SH-SY5Y (cell line): Measurements from ENCODE around the gene OR5I1.

ENCODE experiments used
- GATA2 ChIP-seq: IDR thresholded peaks from 2 replicates; pipeline ENCODE4 v1.6.1; 2011; ENCODE audit warnings: mild to moderate bottlenecking, low read depth, low read length
- GATA3 ChIP-seq: IDR thresholded peaks from 2 replicates; pipeline ENCODE4 v1.6.1; 2011; ENCODE audit warnings: low read depth, mild to moderate bottlenecking, low read length, moderate library complexity

The OR5I1 gene

DNA sequence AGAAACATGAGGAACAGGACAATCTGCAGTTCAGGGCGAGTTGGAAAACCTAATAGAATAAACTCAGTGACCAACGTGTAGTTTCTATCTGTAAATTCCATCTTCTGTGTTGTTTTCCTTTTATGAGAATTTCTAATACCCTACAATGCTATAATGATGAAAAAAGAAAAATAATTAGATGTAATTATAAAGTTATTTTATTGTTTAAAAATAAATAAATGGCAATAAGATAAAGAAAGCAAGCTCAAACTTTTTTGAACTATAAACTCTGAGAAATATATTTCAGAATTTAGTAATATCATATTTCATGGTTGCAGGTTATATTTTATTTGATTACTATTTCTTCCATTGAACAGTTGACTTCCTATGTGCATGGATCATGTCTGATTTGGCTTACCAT lies at the start of gene OR5I1:
OR5I1 (minus strand) TSS at position 101 of the 400 bp plus-strand sequence; CDS start at position 101, 0 bp downstream.
- TF ChIP-seq GATA2: no peak
- TF ChIP-seq GATA3: no peak

DNA sequence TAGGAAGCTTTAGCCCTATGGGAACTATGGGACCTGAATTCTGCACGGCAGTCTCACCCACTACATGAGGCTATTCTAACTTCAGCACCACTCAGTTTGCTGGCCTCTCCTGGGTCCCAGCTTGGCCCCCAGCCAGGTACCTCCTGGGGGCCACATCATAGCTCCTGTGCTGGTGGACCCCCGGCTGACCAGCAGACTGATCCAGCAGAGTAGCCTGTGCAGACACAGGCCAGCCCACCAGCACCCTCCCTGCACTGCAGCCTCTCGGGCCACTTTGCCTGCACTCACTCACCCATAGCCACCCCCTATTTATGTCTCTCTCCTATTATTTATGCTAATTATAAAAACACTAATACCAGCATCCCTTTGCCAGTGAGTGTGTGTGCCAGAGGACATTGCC lies 34.7 kb upstream of the OR5I1 start:
- TF ChIP-seq GATA3: no peak
- no peak for TF ChIP-seq GATA2

DNA sequence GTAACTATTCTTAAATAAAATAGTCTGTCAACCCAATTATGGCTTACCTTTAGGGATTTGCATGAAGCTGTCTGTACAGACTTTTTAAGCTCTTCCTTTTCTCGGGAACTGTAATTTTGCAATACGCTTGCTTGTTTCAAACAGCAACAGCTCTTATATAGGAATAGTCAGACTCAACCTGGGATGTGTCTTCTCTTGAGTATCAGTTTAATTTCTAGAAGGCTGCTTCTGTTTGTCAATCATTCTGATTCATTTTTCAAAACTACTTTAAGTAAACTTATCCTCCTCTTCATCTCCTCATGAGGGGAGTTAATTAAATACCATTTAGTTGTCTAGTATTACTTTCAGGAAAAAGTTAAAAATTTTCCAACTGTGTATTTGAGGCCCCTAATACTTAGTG lies 33.6 kb upstream of the OR5I1 start, which contains the start of gene OR10AG1:
OR10AG1 (minus strand) TSS at position 101 of the 400 bp plus-strand sequence; CDS start at position 63, 38 bp downstream.
- TF ChIP-seq GATA2: no peak
- TF ChIP-seq GATA3: no peak

DNA sequence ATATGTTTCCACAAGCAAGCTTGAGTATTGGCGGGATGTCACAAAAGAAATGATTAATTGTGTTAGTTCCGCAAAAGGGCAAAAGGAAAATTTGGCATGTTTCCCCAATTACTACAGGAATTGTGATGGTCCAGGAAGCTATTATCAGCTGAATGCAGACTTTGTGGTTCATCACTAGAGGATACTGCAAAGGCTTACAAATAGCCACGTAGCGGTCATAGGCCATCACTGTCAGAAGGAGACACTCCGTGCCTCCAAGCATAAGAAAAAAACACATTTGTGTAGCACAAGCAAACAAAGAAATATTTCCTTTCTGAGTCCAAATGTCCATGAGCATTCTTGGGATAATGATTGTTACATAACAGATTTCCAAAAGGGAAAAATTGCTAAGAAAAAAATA lies 31.7 kb upstream of the OR5I1 start:
- TF ChIP-seq GATA3 (no peak), GATA2 (no peak)

DNA sequence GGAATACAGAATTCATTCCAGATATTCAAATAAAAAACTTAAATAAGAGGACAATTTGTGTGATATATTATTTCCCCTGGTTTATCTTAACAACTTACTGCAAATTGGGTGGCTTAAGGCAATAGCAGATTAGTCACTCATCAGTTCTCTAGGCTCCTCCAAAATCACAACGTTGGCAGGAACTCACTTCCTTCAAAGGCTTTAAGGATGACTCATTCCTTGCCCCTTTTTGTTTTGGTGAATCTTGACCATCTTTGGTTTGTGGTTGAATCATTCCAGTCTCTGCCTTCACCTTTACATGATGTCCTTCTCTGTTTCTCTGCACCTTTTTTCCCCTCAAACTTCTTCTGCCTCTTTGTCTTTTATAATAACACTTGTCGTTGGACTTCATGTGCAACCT lies 30.2 kb upstream of the OR5I1 start:
- TF ChIP-seq GATA3: no peak
- no peak for TF ChIP-seq GATA2

DNA sequence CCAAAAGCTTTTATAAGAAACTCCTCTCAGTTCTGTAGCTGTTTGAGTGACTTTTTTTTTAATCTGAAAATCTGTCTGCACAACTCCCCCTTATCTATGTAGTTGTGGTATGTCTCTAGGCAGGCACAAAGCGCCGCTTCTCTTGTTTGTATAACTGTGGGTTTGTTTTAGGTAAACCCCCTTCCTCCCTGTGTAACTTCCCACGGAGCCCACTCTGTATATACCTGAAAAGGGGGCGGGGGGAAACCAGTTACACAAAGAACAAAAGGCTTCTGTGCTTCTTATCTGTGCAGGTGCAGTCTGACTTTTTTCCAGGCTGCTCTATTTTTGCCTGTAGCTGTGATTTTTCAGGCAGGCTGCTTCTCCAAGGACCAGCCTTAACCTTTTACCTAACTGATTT lies 20.3 kb upstream of the OR5I1 start:
- no peak for TF ChIP-seq GATA2
- TF ChIP-seq GATA3: no peak

DNA sequence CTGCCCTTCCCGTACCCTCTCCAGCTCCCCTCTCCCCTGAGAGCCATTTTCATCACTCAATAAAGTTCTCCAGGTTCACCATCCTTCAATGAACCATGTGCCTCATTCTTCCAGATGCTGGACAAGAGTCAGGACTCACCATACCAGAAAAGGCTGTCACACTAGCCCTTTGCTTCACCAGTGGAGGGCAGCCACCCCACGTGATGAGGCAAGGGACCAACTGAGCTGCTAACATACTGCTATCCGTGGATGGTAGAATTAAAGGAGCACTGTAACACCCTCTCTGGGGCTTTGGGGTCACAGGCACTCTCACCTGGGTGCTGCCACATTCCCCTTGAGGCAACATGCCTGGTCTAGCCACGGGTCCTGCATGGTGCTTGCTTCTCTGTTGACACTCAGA lies 13.1 kb upstream of the OR5I1 start:
- no peak for TF ChIP-seq GATA2
- no peak for TF ChIP-seq GATA3

DNA sequence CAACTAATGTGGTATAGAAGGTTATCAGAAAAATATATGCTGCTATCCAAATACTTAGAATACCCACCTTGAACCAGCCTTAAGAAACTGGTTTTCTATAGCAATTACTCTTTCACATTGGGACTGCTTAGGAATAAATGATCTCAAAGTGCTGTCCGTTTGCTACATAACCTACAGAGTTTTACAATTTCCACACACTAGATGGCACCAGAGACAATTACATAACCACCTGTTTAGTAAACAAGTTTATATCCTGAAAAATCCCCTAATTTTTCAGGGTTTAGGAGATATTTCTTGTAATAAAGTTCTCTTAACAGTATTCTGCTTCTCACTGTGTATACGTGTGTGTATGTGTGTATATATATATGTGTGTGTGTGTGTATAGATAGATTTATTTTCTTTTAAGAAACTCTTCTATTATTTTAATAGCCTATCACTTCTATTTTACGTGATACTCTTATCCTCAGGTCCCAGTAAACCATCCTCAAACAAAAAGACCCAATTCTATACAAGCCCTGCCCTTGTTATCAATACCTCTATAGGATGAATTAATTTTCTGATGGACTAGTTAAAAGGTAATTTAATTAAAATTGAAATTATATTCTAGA lies 6.7 kb upstream of the OR5I1 start:
- TF ChIP-seq GATA3: no peak
- TF ChIP-seq GATA2: no peak

DNA sequence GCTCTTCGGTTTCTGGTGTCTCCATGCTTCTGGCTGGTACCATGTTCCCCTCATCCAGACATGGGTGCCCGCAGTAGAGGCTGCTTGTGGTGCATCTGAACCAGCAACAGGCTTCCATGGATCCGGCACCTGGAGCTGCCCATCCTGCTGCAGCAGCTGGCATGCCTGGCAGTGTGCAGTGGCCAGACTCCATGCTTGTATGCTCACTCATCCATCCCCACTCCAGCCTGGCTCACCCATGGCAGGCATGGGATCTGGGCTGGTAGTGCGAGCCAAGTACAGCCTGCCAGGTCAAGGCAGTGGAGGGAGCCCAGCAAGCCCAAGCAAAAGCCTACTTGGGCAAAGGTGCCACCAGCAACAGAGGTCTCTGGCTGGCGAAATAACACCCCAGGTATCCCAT lies 15.7 kb downstream of the OR5I1 start:
- TF ChIP-seq GATA3 (no peak), GATA2 (no peak)

DNA sequence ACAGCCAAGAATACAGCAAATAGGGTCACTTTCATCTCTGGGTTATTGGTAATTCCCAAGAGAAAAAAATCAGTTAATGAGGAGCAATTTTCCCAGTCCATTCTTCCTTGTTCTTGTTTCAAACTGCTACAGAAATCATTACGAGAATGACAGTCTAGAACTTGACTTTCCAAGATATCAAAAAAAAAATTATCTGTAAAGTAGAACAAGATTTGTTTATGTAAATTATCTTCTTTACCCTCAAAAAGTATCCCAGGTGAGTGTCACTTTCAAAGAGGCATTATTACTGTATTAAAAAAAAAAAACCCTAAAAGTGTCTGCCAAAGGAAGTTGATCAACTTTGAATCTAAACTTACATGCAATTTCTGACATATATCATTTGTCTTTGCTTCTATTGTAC lies 21.7 kb downstream of the OR5I1 start, which contains the start of gene OR5W2:
OR5W2 (minus strand) TSS at position 101 of the 400 bp plus-strand sequence; CDS start at position 101, 0 bp downstream.
- TF ChIP-seq GATA3 (no peak), GATA2 (no peak)

DNA sequence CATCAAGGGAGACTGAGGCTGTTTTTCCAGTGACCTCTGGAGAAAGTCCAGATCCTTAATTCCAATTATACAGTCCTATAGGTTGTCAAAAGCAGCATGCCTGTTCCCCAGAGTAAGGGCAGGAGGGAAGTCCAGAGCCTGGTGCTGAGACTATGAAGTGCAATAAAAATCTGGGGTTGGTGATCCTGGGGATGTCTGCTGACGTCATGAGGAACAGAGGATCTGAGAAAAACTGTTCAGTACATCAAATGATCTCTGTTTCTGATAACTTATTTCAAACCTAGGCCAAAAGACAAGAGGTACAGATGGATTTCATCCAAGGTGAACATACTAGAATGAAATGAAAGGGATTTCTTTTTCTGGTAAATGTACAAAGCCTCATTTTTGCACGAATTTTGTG lies 33.9 kb downstream of the OR5I1 start:
- TF ChIP-seq GATA2: no peak
- no peak for TF ChIP-seq GATA3

DNA sequence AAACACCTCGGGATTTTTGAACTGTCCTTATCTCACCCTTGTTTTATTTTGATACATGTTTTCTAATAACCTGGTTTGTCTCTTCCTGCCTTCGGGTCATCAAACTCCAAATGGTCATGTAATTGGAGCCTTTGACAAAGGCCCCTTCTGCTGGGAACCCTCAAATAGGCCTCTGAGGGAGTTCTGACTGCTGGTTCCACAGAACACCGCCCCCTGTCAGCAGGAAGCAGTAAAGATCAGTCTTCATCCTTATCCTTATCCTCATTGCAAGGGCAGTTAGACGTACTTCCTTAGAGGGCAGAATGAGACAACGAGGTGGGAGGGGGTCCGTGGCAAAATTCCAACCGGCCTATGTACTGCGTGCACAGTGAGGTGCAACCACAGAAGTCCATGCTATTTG lies 41.0 kb downstream of the OR5I1 start:
- TF ChIP-seq GATA2 (no peak), GATA3 (no peak)
